Neutrophil (primary cell): ENCODE results near the gene PALD1.

Experiments used
- H3K27ac ChIP-seq: fragments of 200-600 bp; sonication (generic); 2 replicates; pipeline ENCODE4 v1.5.1; 2016; ENCODE audit warnings: mild to moderate bottlenecking, moderate library complexity
- H3K27me3 ChIP-seq: fragments of 200-600 bp; sonication (generic); 2 replicates; pipeline ENCODE4 v1.6.0; 2016; ENCODE audit warnings: mild to moderate bottlenecking
- H3K36me3 ChIP-seq: fragments of 200-600 bp; sonication (generic); 2 replicates; pipeline ENCODE4 v1.5.1; 2017
- H3K4me1 ChIP-seq, 2 experiments: fragments of 200-600 bp in 1 of 2; sonication (generic) in 1 of 2; 1 replicate in 1 of 2; 2 replicates in 1 of 2; pipeline versions ENCODE4 v1.5.1 to v1.6.1; 2013 to 2016; ENCODE audit warnings: low read depth in 1 of 2, low read length in 1 of 2, mild to moderate bottlenecking in 1 of 2, moderate library complexity in 1 of 2; ENCODE audit not compliant: control insufficient read depth in 1 of 2, insufficient read depth in 1 of 2
- H3K4me3 ChIP-seq, 2 experiments: fragments of 200-600 bp in 1 of 2; sonication (generic) in 1 of 2; 1 replicate in 1 of 2; 2 replicates in 1 of 2; pipeline ENCODE4 v1.5.1; 2013 to 2016; ENCODE audit warnings: low read depth in 1 of 2, low read length in 1 of 2, mild to moderate bottlenecking in 1 of 2, moderate library complexity in 1 of 2
- H3K9me3 ChIP-seq: fragments of 200-600 bp; sonication (generic); 2 replicates; pipeline ENCODE4 v1.5.1; 2016
- TF ChIP-seq, protein P1 (sequence below): fragments of 200-600 bp; sonication (generic); IDR thresholded peaks from 2 replicates; pipeline ENCODE4 v1.5.1; 2016; ENCODE audit warnings: antibody characterized with exemption

Gene PALD1

DNA sequence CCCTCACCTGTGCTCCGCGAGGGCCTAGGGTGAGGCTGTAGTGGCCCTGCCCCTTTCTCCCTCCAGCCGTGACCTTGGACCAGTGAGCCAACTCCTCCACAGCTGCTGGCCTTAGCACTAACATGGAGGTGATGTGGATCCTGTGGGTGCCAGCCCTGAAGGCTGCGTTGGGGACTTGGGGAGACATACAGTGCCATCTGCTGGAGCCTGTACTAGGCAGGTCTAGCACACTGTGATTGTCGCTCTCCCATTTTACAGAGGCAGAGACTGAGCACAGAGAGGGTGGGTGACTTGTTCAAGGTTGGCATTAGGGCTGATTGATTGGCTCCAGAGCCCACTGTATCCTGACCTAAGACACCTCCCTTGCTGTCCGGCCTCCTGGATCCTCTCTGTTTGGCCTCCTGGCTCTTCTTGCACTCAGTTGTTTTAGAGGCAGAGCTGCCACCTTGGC lies 86.4 kb downstream of the PALD1 start:
- TF ChIP-seq, protein P1, sequence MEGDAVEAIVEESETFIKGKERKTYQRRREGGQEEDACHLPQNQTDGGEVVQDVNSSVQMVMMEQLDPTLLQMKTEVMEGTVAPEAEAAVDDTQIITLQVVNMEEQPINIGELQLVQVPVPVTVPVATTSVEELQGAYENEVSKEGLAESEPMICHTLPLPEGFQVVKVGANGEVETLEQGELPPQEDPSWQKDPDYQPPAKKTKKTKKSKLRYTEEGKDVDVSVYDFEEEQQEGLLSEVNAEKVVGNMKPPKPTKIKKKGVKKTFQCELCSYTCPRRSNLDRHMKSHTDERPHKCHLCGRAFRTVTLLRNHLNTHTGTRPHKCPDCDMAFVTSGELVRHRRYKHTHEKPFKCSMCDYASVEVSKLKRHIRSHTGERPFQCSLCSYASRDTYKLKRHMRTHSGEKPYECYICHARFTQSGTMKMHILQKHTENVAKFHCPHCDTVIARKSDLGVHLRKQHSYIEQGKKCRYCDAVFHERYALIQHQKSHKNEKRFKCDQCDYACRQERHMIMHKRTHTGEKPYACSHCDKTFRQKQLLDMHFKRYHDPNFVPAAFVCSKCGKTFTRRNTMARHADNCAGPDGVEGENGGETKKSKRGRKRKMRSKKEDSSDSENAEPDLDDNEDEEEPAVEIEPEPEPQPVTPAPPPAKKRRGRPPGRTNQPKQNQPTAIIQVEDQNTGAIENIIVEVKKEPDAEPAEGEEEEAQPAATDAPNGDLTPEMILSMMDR = no peak
- Histone ChIP-seq H3K36me3 (no peaks in the 10 kb centered on the region), H3K4me1 (peaks cover 19 to 27% of the 10 kb centered on the region in 2 experiments), H3K27ac (peak overlapping the region; percentile 70), H3K9me3 (no peaks in the 10 kb centered on the region), H3K27me3 (no peaks in the 10 kb centered on the region), H3K4me3 (peak overlapping the region in 1 of 2 experiments; percentile 27)

DNA sequence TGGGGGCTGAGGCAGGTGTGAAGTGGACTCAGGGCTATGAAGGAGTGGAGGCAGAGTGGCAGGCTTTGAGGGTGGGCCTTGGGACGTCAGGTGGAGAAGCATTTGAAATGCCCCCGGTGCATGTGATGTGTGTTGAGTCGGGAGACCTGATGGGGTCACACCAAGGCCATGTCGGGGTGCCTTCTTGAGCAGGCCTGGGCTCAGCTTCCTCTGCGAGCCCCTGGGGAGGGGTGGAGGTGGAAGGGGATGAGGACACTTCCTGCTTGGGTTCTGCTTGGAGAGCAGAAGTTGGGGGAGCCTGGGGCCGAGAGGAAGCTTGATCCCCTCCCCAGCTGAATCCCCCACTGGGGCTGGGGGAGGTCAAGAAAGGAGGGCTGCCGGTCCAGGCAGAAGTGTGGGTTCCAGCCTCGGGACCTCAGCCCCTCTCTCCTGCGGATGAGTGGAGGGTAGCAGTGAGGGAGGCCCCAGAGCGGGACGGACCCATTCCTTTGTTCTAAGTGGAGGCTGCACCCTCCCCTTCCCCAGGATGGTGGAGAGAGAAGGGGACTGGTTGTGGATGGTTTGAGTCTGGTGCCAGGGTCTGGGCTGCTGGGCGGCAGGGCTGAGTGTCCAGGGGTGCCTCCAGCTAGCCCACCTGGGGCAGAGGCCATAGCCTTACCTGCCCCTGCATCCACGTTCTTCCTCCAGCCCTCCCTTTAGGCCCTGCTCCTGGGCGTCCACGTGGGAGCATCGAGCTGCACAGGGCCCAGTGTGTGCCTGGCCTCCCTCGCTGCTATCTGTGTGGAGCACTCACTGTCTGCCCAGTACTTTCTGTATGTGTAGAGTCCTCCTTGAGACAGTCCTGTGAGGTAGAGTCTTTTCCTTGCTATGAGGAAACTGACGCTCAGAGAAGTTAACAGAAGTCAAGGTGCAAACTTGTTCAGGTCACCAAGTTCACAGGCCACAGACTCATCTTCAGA lies 87.3 kb downstream of the PALD1 start:
- no peaks in the 10 kb centered on the region for H3K27me3 ChIP-seq
- H3K9me3 ChIP-seq = no peaks in the 10 kb centered on the region
- H3K36me3 ChIP-seq = no peaks in the 10 kb centered on the region
- TF ChIP-seq, protein P1 = no peak
- peak overlapping the region; percentile 70 for H3K27ac ChIP-seq
- H3K4me1 ChIP-seq = peaks cover 19 to 27% of the 10 kb centered on the region in 2 experiments
- H3K4me3 ChIP-seq = peak overlapping the region in 1 of 2 experiments; percentile 27

DNA sequence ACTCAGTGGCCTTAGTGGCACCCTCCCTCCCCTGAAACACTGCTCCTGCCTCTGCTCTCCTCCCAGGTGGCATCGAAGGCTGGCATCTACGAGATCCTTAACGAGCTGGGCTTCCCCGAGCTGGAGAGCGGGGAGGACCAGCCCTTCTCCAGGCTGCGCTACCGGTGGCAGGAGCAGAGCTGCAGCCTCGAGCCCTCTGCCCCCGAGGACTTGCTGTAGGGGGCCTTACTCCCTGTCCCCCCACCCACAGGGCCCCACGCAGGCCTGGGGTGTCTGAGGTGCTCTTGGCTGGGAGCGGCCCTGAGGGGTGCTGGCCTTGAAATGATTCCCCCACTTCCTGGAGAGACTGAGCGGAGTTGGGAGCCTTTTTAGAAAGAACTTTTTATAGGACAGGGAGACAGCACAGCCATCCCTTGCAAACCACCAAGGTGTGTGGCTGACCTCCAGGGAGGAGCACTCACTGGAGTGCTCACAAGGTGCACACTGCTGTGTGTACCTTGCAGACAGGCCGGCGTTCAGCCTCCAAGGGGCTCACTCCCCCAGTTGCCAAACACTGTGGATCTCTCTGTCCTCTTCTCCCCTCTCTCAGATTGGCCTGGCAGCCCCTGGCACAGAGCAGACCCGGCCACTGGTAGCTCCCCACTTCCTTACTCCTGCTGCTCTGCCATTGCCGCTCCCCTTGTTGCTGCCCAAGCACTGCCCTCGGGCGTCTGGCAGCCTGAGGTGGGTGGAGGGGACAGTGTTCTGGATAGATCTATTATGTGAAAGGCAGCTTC lies 88.1 kb downstream of the PALD1 start:
- TF ChIP-seq, protein P1 = no peak
- H3K27ac ChIP-seq = peak overlapping the region; percentile 70
- H3K4me1 ChIP-seq = peaks cover 19 to 27% of the 10 kb centered on the region in 2 experiments

DNA sequence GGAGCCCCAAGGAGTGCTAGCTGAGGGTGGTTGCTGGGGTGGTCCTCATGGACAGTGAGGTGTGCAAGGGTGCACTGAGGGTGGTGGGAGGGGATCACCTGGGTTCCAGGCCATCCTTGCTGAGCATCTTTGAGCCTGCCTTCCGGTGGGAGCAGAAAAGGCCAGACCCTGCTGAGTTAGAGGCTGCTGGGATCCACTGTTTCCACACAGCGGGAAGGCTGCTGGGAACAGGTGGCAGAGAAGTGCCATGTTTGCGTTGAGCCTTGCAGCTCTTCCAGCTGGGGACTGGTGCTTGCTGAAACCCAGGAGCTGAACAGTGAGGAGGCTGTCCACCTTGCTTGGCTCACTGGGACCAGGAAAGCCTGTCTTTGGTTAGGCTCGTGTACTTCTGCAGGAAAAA lies 89.0 kb downstream of the PALD1 start:
- Histone ChIP-seq H3K4me1 (peaks cover 19 to 27% of the 10 kb centered on the region in 2 experiments), H3K4me3 (no peak overlapping the region)

More for the DNA sequence above, 88.1 kb downstream of the PALD1 start:
- no peaks in the 10 kb centered on the region for H3K27me3 ChIP-seq
- H3K36me3 ChIP-seq = no peaks in the 10 kb centered on the region
- no peaks in the 10 kb centered on the region for H3K9me3 ChIP-seq
- no peak overlapping the region for H3K4me3 ChIP-seq

DNA sequence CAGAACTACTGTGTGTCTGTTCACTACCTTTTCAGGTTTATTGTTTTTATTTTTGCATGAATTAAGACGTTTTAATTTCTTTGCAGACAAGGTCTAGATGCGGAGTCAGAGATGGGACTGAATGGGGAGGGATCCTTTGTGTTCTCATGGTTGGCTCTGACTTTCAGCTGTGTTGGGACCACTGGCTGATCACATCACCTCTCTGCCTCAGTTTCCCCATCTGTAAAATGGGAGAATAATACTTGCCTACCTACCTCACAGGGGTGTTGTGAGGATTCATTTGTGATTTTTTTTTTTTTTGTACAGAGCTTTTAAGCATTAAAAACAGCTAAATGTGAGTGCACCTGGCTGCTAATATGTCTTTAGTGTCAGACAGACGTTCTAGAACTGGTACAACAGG lies 89.5 kb downstream of the PALD1 start:
- no peak overlapping the region for H3K27ac ChIP-seq
- no peak overlapping the region for H3K4me3 ChIP-seq
- TF ChIP-seq, protein P1 = no peak
- H3K4me1 ChIP-seq = peaks cover 19 to 27% of the 10 kb centered on the region in 2 experiments
- no peaks in the 10 kb centered on the region for H3K9me3 ChIP-seq
- no peaks in the 10 kb centered on the region for H3K36me3 ChIP-seq
- no peaks in the 10 kb centered on the region for H3K27me3 ChIP-seq

More for the DNA sequence above, 89.0 kb downstream of the PALD1 start:
- Histone ChIP-seq H3K36me3 (no peaks in the 10 kb centered on the region), H3K9me3 (no peaks in the 10 kb centered on the region), H3K27me3 (no peaks in the 10 kb centered on the region), H3K27ac (no peak overlapping the region)
- TF ChIP-seq, protein P1 = no peak
